DMS53 treated with DMSO at 0.1 percent for 48 hours (cell line): Measurements from ENCODE around the gene ABTB1.

Experiments used
- DNase-seq: peaks from one replicate; lab custom pipeline; 2025; ENCODE audit not compliant: unreplicated experiment; lab: John Stamatoyannopoulos, UW

The ABTB1 gene

DNA sequence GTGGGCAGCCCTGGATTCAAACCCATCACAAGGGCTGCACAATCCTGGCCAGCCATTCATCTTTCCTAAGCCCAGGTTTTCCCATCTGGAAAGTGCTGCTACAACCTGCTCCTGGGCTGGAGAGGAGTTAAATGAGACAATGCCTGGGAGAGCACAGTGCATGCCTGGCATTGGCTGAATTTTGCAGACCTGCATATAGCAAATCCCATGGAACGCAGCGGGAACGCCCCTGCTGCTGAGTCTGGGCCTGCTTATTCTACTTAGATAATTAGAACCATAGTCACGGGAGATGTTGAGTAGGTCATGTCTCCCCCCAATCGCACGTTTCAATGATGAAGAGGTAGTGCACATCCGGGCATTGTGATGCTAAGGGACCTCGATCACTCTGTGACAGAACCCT, 46.6 kb downstream of the ABTB1 start:
- DNase-seq, result no peak

DNA sequence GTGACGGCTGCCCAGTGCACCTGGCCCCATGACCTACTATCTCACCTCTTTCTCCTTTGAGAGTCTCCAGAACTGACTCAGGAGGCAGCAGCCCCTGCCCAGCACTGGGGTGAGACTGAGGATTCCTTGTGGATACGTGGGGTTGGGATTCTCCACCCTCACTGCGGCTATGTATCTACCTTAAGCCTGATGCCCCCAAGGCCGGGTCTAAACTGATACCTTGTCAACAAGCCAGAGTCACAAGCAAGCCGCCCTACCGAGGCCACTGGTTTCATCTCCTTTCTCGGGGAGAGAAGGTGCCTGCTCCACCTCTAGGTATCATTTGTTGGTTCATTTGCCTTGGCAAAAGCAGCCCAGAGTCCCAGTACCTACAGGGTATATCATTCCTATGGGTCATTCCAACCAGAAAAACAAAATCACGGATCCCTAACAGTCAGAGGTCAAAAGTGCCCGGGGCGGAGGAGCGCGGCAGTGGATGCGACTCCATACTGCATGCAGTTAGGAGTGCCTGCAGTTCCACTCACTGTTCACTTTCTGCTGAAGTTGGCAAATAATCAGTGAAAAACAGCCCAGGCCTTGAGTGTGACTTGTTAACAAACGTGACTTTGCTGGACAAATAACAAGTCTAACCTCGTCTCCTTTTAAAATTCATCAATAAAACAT, 47.5 kb downstream of the ABTB1 start:
- DNase-seq, result no peak

DNA sequence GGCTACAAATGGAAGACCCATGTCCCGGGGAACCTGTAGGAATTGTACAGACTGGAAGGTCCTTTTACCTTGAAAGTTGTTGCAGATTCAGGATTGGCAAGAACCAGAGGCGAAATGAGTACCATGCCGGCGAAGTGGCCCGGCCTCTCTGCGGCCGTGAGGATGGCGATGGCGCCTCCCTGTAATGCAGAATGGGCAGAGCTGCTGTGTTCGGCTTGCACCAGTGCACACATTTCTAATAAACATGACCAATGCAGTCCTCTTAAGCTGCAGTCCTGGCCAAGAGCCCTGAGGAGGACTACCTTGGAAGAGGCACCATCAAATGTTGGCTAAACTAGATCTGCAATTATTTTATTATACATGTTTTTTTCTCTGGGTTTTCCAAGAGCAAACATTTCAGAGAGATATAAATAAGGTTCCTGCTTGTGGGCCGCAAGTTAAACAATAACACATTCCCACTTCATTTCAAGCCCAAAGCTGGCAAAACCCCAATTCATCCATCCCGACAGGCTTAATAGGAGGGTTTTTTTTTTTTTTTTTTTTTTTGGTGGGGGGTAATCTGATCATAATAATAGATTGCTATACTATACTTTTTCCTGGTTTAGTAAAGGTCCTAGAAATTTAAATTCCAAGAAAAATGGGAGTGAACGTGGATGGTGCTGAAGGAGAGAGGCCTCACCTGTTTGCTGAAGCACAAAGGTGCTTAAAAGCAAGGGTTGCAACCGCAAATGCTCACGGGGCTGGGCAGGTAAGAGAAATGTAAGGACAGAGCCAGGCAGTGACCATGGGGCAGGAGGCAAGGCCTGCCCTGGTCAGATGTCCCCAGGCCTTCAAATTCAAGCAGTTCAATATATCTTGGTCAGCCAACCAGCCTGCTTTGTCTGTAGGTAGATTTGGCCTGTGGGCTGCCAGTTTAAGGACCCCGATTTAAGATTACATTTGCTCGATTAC, 48.5 kb downstream of the ABTB1 start:
- DNase-seq, result no peak

DNA sequence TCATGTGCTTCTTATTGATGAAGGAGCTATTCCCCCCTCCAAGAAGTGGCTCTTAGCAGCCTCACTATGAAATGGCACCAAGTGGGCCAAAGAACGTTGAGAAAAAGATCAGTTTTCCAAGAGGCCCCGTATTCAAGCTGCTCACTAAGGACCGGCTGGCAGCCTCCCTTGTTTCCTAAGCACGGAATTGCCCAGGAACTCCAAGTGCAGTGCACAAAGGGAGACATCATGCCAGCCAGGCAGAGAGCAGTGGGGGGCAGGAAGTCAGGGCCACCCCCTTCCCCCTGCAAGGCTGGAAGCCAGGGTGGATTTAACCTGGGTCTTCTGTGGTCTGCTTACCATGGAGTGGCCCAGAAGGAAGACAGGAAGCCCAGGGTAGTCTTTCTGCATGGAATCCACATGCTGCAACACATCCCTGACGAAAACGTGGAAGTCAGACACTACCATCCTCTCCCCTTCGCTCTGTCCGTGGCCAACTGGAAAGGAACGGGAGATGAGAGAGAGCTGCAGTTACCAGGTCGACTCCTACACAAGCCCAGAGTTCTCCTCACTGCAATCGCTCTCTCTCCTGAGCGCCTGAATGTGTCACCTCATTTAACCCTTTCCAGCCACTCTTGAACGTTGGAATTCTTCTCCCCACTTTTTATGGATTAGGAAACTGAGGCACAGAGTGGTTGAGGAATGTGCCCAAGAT, 49.5 kb downstream of the ABTB1 start:
- DNase-seq, result no peak

DNA sequence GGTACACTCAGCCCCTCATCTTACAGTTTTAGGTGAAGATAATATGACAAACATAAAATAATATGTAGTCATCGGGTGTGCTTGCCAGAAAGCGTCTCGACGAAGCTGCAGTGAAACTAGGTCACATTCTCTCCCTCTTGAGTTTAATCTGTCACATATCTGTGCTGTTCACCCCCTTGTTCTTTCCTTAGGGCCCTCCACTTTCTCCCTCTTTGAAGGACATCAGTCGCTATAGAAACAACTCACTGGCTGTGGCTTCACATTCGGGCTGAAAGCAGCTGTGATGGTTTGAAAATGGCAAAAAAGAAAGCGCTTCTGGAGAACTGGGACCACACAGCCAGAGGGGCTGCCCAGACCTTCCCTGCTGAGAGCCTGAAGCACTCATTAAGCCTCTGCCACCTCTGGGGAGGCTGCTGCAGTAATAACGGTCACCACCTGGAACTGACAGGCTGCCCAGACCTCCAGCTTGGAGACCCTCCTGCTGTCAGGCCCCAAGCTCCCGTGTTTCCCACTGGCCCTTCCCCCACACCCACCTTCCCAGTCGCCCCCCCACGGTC, 50.3 kb downstream of the ABTB1 start:
- DNase-seq, result no peak

DNA sequence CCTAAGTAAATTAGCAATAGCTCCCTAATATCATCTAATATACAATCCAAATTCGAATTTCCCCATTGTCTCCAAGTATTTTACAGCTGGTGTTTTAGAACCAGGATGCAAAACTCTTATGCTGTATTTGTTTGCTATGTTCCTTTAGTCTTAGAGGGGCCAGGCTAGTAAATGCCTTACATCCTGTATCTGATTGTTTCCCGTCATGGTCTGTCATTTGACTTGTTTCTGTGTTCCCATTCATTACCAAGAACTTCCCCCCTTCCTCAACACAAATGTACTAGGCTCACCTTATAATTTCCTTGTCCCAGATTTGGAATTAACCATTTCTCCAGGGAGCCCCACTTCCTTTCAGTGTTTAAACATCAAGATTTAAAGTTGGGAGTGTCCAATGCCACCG, 54.1 kb downstream of the ABTB1 start:
- no peak for DNase-seq

DNA sequence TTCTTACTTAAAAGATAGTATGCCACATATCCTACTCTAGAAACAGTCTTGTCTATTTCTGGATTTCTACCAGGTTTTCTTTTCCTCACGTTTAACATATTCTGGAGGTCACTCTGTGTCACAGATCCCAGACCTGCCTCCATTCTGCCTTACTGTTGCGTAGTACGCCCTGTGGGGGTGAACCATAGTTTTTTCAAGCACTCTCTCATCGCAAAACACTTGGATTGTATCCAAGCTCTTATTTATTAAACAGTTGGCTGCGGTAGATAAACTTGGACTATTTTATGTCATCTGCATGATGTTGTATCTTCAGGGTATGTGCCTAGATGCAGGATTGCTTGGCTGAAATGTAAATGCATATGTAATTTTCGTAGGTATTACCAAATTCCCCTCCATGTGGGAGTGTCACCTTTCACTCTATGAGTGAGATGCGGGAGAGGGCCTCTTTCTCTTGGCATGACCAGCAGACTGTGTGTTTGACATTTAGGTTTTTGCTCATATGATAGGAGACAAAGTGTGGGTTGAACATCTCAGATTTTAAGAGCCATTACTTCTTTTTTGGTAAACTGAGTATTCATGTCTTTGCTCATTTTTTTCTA, 55.8 kb downstream of the ABTB1 start:
- DNase-seq, result no peak

DNA sequence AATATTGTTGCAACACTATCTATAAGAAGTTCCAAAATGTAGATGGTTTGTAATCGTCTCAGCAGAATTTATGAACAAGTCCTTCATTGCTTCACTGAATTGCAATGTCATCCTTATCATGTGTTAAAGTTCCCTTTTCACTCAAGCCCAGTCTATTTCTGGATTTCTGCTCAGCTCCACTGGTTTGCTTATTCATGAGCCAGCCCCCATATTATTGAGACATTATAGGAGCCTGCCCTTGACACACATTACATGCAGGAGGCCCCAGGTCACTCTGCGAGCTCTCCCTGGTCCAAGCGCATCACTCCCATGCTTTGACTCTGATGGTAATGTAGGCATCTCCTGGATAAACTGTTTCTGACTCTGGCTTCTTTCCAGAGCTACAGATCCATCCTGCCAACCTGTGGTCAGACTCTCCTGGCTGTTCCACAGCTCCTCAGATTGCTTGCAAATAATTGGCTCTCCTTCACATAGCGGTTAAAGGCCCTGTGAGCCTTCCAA, 56.9 kb downstream of the ABTB1 start:
- no peak for DNase-seq

DNA sequence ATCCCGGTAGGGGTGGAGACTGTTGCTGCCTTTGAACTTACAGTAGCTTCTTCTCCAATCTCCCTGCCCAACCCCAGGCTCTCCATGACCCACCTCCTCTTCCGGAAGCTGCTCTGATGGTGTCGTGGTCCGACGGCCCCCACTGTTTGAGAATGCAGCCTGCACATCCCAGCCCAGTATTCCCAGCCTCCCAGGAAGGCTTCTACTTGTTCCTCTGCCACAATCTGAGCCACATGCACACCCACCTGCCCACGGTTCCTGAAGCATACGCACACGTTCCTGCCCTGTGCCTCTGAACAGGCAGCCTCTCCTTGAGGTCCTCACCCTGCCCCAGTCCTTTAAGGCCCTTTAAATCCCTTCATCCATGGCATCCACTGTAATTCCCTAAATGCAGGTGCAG, 57.4 kb downstream of the ABTB1 start:
- no peak for DNase-seq
